HepG2 (cell line): ENCODE data around the gene EMILIN3. TPM values are rescaled to one million over a fixed set of nuclear protein-coding genes. Genes with fewer than 3 reads are reported as not detected.

Experiments
- ARID2 ChIP-seq: sonication (generic); formaldehyde crosslinking; IDR thresholded peaks from 2 replicates; pipeline ENCODE4 v1.8.1; 2022; ENCODE audit warnings: mild to moderate bottlenecking, missing genetic modification reagents, borderline replicate concordance
- ATF7 ChIP-seq, 2 experiments: fragments of 450-650 bp in 1 of 2; sonication (generic) in 1 of 2; formaldehyde crosslinking in 1 of 2; IDR thresholded peaks; 2 replicates each; pipeline versions ENCODE4 v1.4.0 to v1.6.1; 2016 to 2020; ENCODE audit warnings: antibody characterized with exemption in 1 of 2, mild to moderate bottlenecking in 1 of 2, missing genetic modification reagents in 1 of 2
- BATF2 ChIP-seq: sonication (generic); formaldehyde crosslinking; IDR thresholded peaks from 2 replicates; pipeline ENCODE4 v1.8.0; 2022; ENCODE audit warnings: mild to moderate bottlenecking, missing genetic modification reagents, moderate library complexity
- DPF2 ChIP-seq: sonication (generic); formaldehyde crosslinking; IDR thresholded peaks from 2 replicates; pipeline ENCODE4 v1.4.0; 2020; ENCODE audit warnings: mild to moderate bottlenecking, low read depth, missing genetic modification reagents, borderline replicate concordance
- FOXC1 ChIP-seq: sonication (generic); formaldehyde crosslinking; IDR thresholded peaks from 2 replicates; pipeline ENCODE4 v1.8.0; 2022; ENCODE audit warnings: mild to moderate bottlenecking, missing genetic modification reagents, borderline replicate concordance
- NBN ChIP-seq: fragments of 450-650 bp; conservative IDR thresholded peaks from 2 replicates; pipeline ENCODE4 v1.6.1; 2017
- NR2F6 ChIP-seq, 2 experiments: IDR thresholded peaks; 2 replicates each; pipeline ENCODE4 v1.6.1; 2016; ENCODE audit warnings: antibody characterized with exemption in 1 of 2, mild to moderate bottlenecking in 1 of 2
- PAXIP1 ChIP-seq: sonication (generic); formaldehyde crosslinking; conservative IDR thresholded peaks from 2 replicates; pipeline ENCODE4 v1.4.0; 2020; ENCODE audit warnings: mild to moderate bottlenecking, missing genetic modification reagents, moderate library complexity
- ZFAT ChIP-seq: sonication (generic); formaldehyde crosslinking; conservative IDR thresholded peaks from 2 replicates; pipeline ENCODE4 v1.8.1; 2023; ENCODE audit warnings: missing genetic modification reagents, inconsistent platforms
- ZNF276 ChIP-seq: sonication (generic); formaldehyde crosslinking; IDR thresholded peaks from 2 replicates; pipeline ENCODE4 v1.4.0; 2020; ENCODE audit warnings: mild to moderate bottlenecking, low read depth, missing genetic modification reagents
- ZNF335 ChIP-seq: sonication (generic); formaldehyde crosslinking; IDR thresholded peaks from 2 replicates; pipeline ENCODE4 v1.4.0; 2020; ENCODE audit warnings: missing genetic modification reagents
- ZNF572 ChIP-seq: sonication (generic); formaldehyde crosslinking; IDR thresholded peaks from 2 replicates; pipeline ENCODE4 v1.5.1; 2020; ENCODE audit warnings: mild to moderate bottlenecking, missing genetic modification reagents
- ZNF646 ChIP-seq: sonication (generic); formaldehyde crosslinking; IDR thresholded peaks from 2 replicates; pipeline ENCODE4 v1.9.0; 2021; ENCODE audit warnings: mild to moderate bottlenecking, missing genetic modification reagents
- ZNF7 ChIP-seq: IDR thresholded peaks from 2 replicates; pipeline ENCODE4 v1.6.1; 2016; ENCODE audit warnings: missing biosample characterization, missing genetic modification reagents
- ZNF772 ChIP-seq: sonication (generic); formaldehyde crosslinking; IDR thresholded peaks from 2 replicates; pipeline ENCODE4 v1.5.0; 2020; ENCODE audit warnings: mild to moderate bottlenecking, missing genetic modification reagents
- ZSCAN9 ChIP-seq: IDR thresholded peaks from 2 replicates; pipeline ENCODE4 v1.6.1; 2016; ENCODE audit warnings: borderline replicate concordance
- polyA plus RNA-seq, 8 experiments: library from polyadenylated mRNA; depleted of rRNA in 3 of 8; stranded (reverse) in 7 of 8; unstranded in 1 of 8; fragments of >200 nt; fragmentation: Illumina TruSeq in 4 of 8; extraction: Trizol in 4 of 8; gene quantifications; 2 replicates each; pipeline versions ENCODE4 v1.2.1 to v1.2.3, GENCODE V29; 2011 to 2016; ENCODE audit warnings: low read depth in 4 of 8, missing spikeins in 1 of 8, mixed read lengths in 1 of 8; ENCODE audit not compliant: insufficient read depth in 1 of 8
- total RNA-seq, 5 experiments: library from RNA; depleted of rRNA; stranded (reverse); fragments of >200 nt; fragmentation: Illumina TruSeq; extraction: Trizol; gene quantifications; 2 replicates each; pipeline ENCODE4 v1.2.3, GENCODE V29; 2016; ENCODE audit warnings: low read depth in 1 of 5

The EMILIN3 gene
- total and polyA plus RNA-seq, 2 of the 13 experiments (the other 11 are each of a cell fraction or from before 2014, with no cell fraction given) = 0.25 to 0.29 TPM

- TF ChIP-seq ZNF7 (CRISPR knock-in tag) = no peak
- peak; percentile 98; the same call in 1 of the 2 replicates for TF ChIP-seq ZNF572 (CRISPR knock-in tag)
- peak; percentile 41; the same call in 1 of the 2 replicates for TF ChIP-seq ZNF772
- TF ChIP-seq ATF7 (IDR thresholded peaks at IDR 0.05) = no peak
- TF ChIP-seq ATF7 (CRISPR knock-in tag; IDR thresholded peaks at IDR 0.05) = 0 out of 2 replicates have a peak, but pooled peaks have one; percentile 62
- TF ChIP-seq BATF2 = no peak
- no peak; the same call in 1 of the 2 replicates for TF ChIP-seq ZNF335 (CRISPR knock-in tag)
- no peak; the same call in 1 of the 2 replicates for TF ChIP-seq PAXIP1
- peak; percentile 89 for TF ChIP-seq FOXC1 (CRISPR knock-in tag)
- no peak; the same call in 1 of the 2 replicates for TF ChIP-seq ZNF646 (CRISPR knock-in tag)
- TF ChIP-seq ZNF276 (CRISPR knock-in tag) = peak; percentile 66; the same call in 1 of the 2 replicates
- TF ChIP-seq ZSCAN9 (CRISPR knock-in tag) = peak; percentile 37; the same call in 1 of the 2 replicates
- TF ChIP-seq NR2F6 (IDR thresholded peaks at IDR 0.05) = no peak; the same call in 1 of the 2 replicates
- peak; percentile 53 for TF ChIP-seq NR2F6 (CRISPR knock-in tag; IDR thresholded peaks at IDR 0.05)
- TF ChIP-seq DPF2 (CRISPR knock-in tag) = peak; percentile 15; the same call in 1 of the 2 replicates
- TF ChIP-seq NBN = no peak
- no peak for TF ChIP-seq ZFAT (CRISPR knock-in tag)
- TF ChIP-seq ARID2 (CRISPR knock-in tag) = no peak
These were observed 26.7 kb downstream of the EMILIN3 start (continued) for GRCh38 chr20:41339957-41340326.
